Amniotic epithelial cell (primary cell): Measurements from ENCODE around the gene DSCAM.
"Not testable (repeated sequence)": the region's sequence is repeated elsewhere in the genome, so short reads cannot be mapped to it uniquely, and the experiment has no call there.

Experiments
- DNase-seq: peaks from one replicate; pipeline ENCODE4 v3.0.0-alpha.2; 2010; ENCODE audit warnings: low read depth

DSCAM gene

DNA sequence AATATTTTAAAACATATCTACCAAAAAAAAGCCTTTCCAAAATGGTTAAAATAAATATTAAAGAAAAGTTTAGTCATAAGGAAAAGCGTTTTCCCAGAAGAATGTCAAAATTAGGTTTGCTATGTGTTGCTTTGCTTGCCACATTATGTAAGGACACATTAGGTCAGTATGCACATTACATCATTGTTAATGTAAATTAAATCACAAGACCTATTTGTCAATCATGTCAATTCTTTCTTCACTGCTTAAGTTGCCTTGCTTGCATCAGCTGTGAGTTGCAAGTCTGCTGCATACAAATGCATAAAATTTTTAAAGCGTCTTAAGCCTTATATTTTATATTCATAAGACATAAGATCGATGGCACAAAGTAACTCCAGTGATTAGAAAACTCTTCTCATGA, 530.9 kb downstream of the DSCAM start:
- no peak for DNase-seq

DNA sequence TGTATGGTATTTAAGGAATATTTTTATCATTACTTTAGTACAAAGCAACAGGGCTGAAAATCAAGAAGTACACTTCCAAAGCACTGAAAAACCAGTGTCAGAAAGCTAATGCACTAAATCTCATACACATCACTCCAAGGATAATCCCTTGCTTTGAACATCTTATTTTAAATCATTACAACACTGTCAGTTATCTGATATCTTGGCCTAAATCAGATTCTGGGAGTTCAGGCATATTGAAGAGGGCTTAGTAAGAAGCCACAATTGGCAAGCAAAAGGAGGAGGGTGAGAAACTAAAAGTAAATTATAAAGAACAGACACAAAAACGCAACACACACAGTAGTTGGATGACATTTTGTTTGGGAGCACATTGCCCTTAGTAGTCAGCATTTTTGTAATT, 531.3 kb downstream of the DSCAM start:
- no peak for DNase-seq

- DNase-seq: no peak
These were observed 533.7 kb downstream of the DSCAM start for GRCh38 chr21:40313260-40313659.

DNA sequence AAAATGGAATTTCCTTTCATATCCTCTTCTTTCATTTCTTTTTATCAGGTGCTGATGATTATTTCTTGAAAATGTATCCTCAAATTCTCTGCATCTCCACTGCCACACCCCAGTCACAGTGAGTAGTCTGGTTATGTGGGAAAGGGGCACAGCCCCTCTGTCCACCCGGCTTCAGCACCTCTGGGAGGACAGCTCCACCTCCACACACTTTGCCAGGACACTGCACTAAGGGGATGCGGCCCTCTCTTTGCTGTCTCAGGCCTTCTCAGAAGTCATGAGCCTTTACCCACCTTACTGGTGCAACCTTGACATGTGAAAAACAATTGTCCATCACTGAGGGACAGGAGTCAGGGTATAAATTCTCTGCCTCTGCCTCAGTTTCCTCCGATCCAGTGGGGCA, 546.7 kb downstream of the DSCAM start:
- DNase-seq: no peak

- DNase-seq: no peak
These were observed 547.5 kb downstream of the DSCAM start for GRCh38 chr21:40299451-40299850.

DNA sequence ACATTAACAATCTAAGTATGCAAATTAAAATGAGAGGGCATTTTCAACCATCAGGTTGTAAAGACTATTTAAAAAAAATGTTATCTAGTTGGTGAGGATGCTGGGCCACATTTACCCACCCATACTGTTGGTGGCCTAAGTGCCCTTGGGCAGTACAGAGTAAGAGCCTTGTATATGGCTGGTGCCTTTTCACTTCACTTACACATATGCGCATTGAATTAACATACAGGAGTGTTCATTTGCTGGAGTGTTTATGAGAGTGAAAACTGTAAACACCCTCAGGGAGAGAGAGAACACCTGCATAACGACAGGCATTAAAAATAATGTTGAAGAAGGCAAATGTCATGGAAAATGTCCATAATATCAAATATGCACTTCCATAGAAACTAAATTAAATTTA, 552.6 kb downstream of the DSCAM start:
- DNase-seq: no peak

GRCh38 chr21:40291560-40291959, 555.4 kb downstream of the DSCAM start:
- DNase-seq: no peak

DNA sequence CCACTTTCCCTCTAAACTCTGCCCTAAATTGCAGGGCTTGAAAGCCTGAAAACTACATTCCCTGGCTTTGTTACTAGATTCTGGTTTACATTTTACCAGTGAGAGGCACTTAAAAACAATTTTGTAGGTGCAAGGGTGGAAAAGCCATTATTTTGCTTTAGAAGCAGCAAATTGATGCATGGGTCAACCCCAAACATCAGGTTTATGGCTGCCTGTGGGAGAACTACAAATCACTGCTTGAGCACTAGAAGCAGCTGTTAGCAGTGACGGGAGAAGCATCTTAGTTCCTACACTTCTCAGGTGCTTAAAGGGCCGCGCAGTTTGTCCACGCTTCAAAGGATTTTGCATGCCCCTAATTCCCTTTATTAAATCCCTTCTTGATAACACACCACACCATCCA, 562.5 kb downstream of the DSCAM start:
- DNase-seq: no peak

GRCh38 chr21:40282912-40283886, 563.8 kb downstream of the DSCAM start:
- no peak for DNase-seq

DNA sequence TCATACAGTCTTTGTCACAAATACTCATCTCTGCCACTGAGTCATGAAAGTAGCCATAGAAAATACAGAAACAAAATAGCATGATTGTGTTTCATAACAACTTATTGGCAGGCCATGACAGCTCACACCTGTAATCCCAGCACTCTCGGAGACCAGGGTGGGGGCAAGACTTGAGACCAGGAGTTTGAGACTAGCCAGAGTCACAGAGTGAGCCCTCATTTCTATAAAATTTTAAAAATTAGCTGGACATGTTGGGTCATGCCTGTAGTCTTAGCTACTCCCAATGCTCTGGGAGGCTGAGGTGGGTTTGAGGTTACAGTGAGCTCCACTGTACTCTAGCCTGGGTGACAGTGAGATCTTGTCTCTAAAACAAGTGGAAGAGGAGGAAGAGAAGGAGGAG, 568.6 kb downstream of the DSCAM start:
- DNase-seq: no peak

- DNase-seq: no peak
These were observed 571.0 kb downstream of the DSCAM start for GRCh38 chr21:40276001-40276400.

DNA sequence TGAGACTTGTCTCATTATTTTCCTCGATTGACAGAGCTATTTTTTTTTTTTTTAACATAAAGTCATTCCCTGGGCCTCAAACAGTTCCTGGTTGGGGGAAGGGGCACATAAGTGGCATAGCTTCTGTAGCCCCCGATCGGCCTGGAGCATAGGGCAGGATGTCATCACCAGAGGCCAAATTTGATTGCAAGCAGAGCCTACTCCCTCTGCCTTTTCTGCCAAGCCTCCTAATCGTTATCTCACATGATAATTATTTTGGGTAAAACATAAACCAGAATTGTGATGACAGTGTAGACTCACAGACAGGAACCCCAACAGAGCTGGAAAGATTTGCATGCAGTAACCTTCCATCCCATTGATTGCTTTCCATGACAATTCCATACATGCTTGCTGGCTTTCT, 574.9 kb downstream of the DSCAM start:
- DNase-seq: no peak

DNA sequence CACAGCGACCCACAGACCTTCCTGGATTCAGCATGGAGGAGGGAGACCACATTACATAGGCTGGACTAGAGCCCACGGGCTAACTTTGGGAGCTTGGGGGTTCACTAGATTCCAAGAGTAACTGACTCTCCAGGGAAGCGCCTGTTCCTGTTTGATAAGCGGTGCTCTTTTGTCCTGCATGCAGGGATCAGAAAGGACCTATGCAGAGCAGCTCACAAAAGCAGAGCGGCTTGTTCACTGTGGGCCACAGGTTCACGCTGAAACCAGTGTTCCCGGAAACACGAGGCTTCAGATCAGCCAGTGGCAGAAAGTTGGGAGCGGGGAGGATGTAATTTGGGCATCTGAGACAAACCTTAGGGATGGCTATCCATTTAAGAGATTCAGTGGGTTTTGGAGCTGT, 575.8 kb downstream of the DSCAM start:
- DNase-seq: no peak

- no peak for DNase-seq
These were observed 576.9 kb downstream of the DSCAM start for GRCh38 chr21:40270047-40270446.

GRCh38 chr21:40269239-40269638, 577.7 kb downstream of the DSCAM start:
- DNase-seq: no peak

- DNase-seq: not testable (repeated sequence)
These were observed 588.5 kb downstream of the DSCAM start for GRCh38 chr21:40258456-40258855.

DNA sequence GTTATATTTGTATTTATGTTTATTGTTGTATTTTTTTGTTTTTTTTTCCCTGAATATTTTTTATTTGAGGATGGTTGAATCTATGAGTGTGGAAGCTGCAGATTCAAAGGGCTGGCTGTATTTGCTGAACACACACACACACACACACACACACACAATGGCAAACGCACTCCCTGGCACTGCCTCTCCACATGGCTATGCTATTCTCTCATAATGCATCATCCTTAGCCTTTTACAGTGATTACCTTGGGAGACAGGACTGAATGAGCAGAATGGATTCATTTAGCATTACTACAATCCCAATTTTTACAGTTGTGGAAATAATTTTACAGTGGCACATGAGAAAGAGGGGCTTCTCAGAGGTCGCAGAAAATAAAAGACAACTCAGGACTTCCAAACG, 589.6 kb downstream of the DSCAM start:
- DNase-seq: no peak

DNA sequence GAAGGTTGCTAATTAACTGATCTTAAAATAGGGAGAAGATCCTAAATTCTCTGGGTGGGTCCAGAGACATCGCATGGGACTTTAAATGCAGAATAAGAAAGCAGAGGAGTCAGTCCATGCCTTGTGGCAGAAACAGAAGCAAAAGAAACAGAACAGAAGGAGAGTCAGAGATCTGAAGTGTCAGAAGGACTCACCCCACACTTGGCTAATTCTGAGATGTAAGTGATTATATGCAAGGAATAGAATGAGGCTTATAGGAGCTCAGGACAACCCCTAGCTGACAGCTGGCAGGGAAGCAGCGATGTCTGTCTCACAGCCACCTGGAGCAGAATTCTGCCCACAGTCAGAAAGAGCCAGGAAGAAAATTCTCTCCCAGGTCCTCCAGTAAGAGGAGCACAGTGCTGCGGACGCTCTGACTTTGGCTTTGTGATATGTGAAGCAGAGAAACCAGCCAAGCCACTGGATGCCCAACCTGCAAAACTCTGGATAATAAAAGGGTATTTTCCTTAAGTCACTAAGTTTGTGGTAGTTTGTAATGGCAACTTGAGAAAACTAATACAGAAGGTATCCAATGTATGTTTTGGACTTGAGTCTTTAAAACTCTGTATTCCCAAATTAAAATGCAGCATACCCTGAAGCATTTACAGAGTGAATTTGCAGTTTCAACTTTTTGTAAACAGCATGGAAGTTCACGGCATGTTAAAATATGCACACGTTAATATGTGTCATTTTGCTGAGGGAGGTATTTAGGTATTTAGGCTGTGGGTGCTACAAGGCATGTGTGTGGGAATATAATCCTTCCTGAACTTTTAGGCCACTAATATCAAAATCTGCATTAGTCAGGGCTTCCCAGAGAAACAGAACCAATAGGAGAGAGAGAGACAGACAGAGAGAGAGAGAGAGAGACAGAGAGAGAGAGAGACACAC, 591.2 kb downstream of the DSCAM start:
- DNase-seq: no peak

- no peak for DNase-seq
These were observed 592.2 kb downstream of the DSCAM start for GRCh38 chr21:40254540-40255465.

- no peak for DNase-seq
These were observed 593.8 kb downstream of the DSCAM start for GRCh38 chr21:40253112-40253511.

DNA sequence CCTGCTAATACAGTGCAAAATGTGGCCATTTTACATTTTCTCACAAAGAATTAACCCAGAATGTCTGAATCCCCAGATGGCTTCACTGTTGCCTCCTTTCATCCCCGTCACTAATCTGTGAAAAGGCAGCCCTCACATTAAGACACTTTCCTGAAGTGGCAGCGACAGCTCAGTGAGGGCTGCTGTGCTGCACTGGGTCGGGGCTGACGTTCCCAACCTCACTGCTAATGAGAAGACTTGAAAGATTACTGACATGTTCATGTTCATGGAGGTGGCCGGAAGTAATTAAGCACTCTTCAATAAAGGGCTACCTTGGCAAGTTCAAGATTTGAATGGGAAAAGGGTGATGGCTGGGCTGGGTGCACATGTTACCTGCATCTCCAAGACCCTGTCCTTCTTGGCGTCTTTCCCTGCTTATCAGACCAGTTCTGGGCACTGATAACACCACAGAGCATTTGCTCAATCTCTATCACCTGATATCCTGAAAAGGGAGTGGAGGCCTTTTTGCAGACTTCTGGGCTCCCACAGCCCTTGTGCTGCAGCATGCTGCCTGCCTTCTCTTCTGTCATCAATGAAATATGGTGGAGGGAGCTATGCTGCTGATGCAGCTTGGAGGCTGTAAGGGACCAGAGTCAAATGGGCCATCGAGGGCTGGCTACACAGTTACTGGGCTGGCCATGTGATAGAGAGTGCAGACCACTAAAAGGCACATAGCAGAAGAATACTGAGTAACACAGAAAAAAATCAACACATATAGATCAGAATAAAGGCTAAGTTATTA, 596.3 kb downstream of the DSCAM start:
- no peak for DNase-seq
